H1 (cell line): ENCODE data around the gene RERG. TPM values are rescaled to one million over a fixed set of nuclear protein-coding genes. Genes with fewer than 3 reads are reported as not detected.

Experiments
- CTBP2 ChIP-seq: IDR thresholded peaks from 2 replicates; pipeline ENCODE4 v1.7.0; 2011; ENCODE audit warnings: borderline replicate concordance, mild to moderate bottlenecking, moderate library complexity, mixed read lengths, low read length; ENCODE audit not compliant: insufficient read depth, insufficient read length
- EGR1 ChIP-seq: IDR thresholded peaks from 2 replicates; pipeline ENCODE4 v1.6.1; 2011; ENCODE audit warnings: low read depth, low read length, borderline replicate concordance
- POLR2A ChIP-seq, 2 experiments: IDR thresholded peaks; 1 replicate in 1 of 2; 2 replicates in 1 of 2; pipeline ENCODE4 v1.6.1; 2011; ENCODE audit warnings: low read depth in 2 of 2, low read length in 2 of 2, mild to moderate bottlenecking in 2 of 2; ENCODE audit errors: control extremely low read depth in 1 of 2
- RAD21 ChIP-seq, 2 experiments: IDR thresholded peaks in 1 of 2; conservative IDR thresholded peaks in 1 of 2; 2 replicates each; pipeline ENCODE4 v1.6.1; 2011; ENCODE audit warnings: low read depth in 2 of 2, low read length in 2 of 2, improper control_type of control experiment in 1 of 2, inconsistent platforms in 1 of 2, mild to moderate bottlenecking in 1 of 2, moderate library complexity in 1 of 2
- TAF1 ChIP-seq: IDR thresholded peaks from 2 replicates; pipeline ENCODE4 v1.6.1; 2011; ENCODE audit warnings: mild to moderate bottlenecking, low read depth, low read length
- polyA plus RNA-seq, 7 experiments: library from polyadenylated mRNA; depleted of rRNA in 3 of 7; stranded (reverse) in 5 of 7; unstranded in 2 of 7; fragments of >200 nt in 5 of 7; fragments of 200-250 nt in 2 of 7; gene quantifications; 1 replicate in 5 of 7; 2 replicates in 1 of 7; 4 replicates in 1 of 7; pipeline versions ENCODE4 v1.2.1 to v1.2.3, GENCODE V29; 2011 to 2013; ENCODE audit warnings: missing spikeins in 2 of 7, mixed read lengths in 2 of 7
- total RNA-seq: library from RNA; stranded (reverse); fragmentation: NEBNext Ultra II Directional; extraction: Animal tissue kit (Norgen Biotek cat#: 25700); gene quantifications from 2 replicates; pipeline ENCODE4 v1.2.1, GENCODE V29; 2021

RERG gene
- total and polyA plus RNA-seq, 2 of the 8 experiments (the other 6 are each of a cell fraction or from before 2014, with no cell fraction given): 0.12 to 0.86 TPM

DNA sequence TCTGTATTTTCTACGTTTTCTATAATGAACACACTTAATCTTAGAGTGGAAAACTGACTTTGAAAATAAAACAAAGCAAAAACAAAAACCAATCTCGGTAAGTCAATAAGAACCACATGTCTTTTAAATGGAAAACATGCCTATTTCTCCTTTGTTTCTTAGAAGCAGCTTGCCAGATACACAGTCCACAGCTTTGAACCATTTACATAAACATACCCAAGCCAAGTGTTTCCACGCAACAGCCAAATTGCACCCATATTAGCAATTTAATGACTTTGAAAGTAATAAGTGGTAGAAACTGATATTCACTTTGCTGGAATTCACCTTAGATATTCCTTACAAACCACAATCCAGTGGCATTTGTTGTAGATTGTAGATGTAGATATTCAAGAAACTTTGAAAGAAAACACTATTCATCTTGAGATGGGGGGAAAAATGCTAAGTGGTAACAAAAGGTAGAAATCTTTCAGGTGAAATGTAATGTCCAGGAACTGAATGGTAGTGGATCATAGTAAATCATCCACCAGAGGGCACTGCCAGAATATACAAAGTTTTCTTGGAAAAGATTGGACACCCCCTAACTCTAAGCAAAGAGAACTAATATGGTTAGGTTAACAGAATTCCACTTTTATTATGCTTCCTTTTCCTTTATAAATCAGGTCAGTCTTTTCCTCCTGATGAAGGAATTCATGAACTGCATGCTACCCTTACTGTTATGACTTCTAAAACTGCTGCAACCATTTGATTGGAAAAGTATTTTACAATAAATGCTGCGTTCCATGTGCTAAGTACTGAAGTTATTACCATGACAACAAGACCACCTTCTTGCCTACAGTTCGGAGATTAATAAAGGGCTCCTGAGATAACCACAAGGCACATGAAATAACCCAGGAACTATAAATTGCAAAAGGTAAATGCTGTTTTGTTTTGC is 69.8 kb downstream of the RERG start (continued):
- TF ChIP-seq TAF1 (no peak), POLR2A (IDR thresholded peaks at IDR 0.05; ENCODE audit: control extremely low read depth in 1 of 2, low read depth in 2 of 2, low read length in 2 of 2) (no peak), EGR1 (no peak), RAD21 (IDR thresholded peaks at IDR 0.05 in 1 of 2, conservative IDR thresholded peaks at IDR 0.05 in 1 of 2; ENCODE audit: low read depth in 2 of 2, low read length in 2 of 2) (peak; percentile 45 to 58), CTBP2 (no peak)
